HT-29 (cell line): ENCODE data around the gene MCCD1. TPM values are rescaled to one million over a fixed set of nuclear protein-coding genes. Genes with fewer than 3 reads are reported as not detected.

Experiments used
- DNase-seq: peaks from one replicate; pipeline ENCODE4 v3.0.0-alpha.2; 2015; ENCODE audit warnings: low spot score
- total RNA-seq: library from RNA; depleted of rRNA; stranded (reverse); fragments of >200 nt; shearing (Covaris generic); gene quantifications from 2 replicates; pipeline ENCODE4 v1.2.3, GENCODE V29; 2014

Gene MCCD1
- total RNA-seq, 1 experiment from 2014 or later, result not detected

GRCh38 chr6:31510007-31510406, 18.8 kb upstream of the MCCD1 start:
- no peak for DNase-seq

DNA sequence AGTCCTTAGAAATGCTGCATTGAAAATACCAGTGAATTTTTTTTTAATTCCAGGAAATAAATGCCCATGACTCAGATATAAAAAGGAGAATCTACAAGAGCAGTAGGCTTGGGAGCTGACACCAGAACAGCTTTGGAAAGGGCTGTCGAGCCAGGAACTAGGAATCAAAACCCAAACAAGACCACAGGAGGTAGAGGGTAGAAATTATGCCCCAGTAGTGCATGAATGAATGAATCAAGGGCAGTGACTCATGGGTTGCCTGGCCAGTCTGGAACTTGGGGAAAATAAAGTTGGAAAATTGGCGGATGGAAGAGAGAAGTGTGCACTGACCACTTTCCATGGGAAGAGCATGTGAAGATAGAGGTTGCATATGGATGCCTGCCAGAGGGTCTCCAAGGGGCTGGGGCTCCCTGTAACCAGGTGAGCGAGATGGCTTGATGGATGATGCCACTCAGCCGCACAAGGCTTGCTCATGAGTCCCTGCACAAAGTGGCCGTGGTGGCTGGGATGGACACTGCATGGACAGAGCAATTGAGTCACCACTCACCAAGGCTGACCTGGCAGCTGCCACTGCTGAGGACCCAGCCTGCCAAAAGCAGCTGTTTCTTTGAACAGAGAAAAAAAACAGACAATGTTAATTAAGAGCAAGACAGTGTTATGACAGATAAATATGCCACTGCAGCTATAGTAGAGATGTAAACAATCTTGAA, 15.2 kb upstream of the MCCD1 start:
- no peak for DNase-seq

DNA sequence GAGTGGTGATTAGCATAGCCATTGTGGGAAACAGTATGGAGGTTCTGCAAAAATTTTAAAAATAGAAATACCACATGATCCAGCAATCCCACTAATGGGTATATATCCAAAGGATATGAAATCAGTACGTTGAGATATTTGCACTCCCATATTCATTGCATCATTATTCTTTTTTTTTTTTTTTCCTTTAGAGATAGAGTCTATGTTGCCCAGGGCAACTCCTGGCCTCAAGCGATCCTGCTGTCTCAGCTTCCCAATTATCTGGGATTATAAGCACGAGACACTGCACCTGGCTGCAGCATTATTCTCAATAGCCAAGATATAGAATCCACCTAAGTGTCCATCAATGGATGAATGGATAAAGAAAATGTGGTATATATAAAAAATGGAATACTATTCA, 6.9 kb upstream of the MCCD1 start:
- DNase-seq, result no peak

- DNase-seq, result no peak
Observed at GRCh38 chr6:31525553-31525931, 3.2 kb upstream of the MCCD1 start.

GRCh38 chr6:31525932-31526591, 2.7 kb upstream of the MCCD1 start:
- DNase-seq, result no peak

GRCh38 chr6:31528307-31528777, 420 bp upstream of the MCCD1 start:
- no peak for DNase-seq

DNA sequence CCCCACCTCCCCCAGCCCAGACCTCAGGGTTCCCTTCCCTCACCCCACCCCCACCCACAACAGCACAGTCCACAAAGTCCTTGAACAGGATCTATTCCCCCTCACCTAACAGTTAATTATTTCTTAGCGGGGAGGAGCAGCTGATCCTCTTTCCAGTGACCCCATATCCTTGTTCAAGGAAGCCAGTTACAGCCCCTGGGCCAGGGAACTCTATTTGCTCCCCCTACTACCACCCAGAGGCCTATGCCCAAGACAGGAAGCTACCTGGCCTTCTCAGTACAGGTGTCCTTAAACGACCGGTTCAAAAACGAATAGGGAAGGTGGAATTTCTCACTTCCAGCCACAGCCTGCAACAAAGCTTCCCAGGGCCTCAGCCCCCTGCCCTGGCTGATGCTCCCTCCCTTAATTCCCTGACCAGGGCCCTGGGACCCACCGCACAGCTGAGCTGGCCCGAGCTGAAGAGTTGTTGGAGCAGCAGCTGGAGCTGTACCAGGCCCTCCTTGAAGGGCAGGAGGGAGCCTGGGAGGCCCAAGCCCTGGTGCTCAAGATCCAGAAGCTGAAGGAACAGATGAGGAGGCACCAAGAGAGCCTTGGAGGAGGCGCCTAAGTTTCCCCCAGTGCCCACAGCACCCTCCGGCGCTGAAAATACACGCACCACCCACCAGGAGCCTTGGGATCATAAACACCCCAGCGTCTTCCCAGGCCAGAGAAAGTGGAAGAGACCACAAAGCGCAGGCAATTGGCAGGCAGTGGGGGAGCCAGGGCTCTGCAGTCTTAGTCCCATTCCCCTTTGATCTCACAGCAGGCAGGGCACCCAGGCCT, 778 bp downstream of the MCCD1 start:
- DNase-seq, result no peak

- no peak for DNase-seq
Observed at GRCh38 chr6:31530659-31531058, 1.9 kb downstream of the MCCD1 start.

DNA sequence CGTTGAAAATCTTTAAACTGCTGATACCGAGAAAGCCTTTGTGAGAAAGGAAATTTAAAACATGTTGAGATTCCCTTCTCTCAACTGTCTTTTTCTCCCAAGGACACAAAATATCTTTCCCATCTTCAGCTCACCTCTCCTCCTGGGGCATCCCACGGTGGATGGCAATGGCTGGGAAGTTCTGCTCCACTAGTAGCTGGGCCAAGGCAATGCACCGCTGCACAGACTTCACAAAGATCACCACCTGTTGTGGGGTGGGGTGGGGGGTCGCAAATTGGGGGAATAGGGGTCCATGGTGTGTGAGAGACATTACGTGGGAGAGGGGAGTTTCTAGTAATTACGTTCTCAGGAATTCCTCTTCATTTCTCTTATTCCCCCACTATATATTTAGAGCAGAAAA, 2.4 kb downstream of the MCCD1 start:
- no peak for DNase-seq

GRCh38 chr6:31531771-31532643, 3.2 kb downstream of the MCCD1 start:
- no peak for DNase-seq

DNA sequence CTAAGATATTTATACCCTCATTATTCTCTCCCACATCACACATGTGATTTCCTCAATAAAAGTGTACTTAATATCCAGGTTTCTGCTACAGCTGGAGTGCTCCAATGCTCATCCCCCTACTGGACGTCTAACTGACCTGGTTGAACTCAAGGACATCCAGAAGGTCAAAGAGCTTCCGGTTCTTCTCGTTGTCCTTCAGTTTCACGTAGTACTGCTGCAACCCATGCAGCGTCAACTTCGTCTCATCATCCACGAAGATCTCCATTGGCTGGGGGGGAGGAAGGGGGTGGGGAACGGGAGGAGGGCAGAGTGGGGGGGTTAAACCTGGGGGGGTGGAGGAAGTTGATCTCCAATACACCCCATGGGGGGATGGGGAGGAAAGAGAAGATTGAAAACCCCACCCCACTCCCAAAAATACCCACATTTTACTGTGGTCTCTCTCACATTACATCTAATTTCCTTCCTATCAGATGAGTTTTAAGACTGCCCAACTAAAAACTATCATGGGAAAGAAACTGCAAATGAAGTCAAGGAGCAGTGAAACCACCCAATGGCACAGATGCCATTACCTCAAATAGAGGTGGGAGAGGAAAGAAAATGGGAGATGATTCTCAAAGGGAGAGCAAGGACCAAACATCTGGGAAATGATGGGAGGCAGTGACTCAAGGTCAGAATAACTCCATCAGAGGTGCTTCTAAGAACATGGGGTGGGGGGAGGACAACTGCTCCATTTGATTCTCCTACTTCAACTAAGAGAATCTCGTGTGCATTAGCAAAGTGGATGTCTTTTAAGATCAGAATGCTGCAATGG, 4.1 kb downstream of the MCCD1 start:
- DNase-seq, result no peak

GRCh38 chr6:31533455-31533841, 4.7 kb downstream of the MCCD1 start:
- DNase-seq, result no peak

DNA sequence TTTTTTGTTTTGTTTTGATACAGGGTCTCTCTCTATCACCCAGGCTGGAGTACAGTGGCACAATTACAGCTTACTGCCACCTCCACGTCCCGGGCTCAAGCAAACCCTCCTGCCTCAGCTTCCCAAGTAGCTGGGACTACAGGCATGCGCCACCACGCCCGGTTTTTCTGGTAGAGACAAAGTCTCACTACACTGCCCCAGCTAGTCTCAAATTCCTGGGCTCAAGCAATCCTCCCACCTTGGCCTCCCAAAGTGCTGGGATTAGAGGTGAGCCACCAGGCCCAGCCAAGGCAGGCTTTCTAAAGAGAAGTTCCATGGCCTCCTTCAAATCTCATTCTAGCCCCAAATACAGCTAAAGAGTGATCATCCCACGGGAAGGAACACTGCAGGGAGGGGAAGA, 5.2 kb downstream of the MCCD1 start:
- DNase-seq, result no peak

DNA sequence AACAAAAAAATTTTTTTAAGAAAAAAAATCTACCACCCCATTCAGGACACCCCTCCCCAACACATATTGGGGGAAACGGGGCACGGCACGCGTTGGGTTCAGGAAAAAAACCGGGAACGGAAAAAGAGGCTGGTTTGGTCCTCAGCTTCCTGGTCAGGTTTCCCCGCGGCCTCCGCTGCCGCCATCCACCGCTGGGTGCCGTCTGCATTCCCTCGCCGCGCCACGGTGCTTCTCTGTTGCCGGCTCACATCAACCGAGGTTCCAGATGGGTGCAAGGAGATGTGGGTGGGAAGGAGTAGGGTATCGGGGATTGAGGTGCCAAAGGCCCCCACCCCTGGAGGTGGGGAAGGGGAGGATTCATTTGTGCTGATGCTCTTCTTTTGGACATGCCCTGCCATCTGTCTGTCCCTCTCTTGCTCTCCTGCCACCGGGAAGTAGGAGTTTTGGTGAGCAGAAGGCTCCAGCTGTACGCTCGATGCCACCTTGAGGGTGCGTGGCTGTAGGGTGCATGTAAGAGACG, 5.8 kb downstream of the MCCD1 start:
- DNase-seq, result no peak

- DNase-seq, result no peak
Observed at GRCh38 chr6:31535538-31536324, 7.0 kb downstream of the MCCD1 start.

- DNase-seq, result no peak
Observed at GRCh38 chr6:31538805-31539400, 10.1 kb downstream of the MCCD1 start.

DNA sequence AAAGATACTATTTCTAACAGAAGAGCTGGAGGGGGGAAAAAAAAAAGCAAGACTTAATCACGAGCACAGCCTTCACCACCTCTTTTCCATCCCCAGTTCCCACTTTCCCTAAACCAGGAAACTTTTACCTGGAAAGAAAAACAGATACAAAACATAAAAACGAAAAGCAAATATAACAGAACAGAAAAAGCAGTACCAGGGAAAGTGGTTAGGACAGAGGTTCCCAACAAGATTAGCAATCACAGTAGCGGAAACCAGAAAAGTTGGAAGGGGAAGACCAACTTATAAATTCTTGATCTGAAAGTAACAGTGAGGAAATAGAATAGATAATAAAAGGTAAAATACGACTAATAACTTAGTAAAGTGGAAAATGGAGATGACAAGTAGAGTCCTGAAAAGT, 11.9 kb downstream of the MCCD1 start:
- DNase-seq, result no peak

DNA sequence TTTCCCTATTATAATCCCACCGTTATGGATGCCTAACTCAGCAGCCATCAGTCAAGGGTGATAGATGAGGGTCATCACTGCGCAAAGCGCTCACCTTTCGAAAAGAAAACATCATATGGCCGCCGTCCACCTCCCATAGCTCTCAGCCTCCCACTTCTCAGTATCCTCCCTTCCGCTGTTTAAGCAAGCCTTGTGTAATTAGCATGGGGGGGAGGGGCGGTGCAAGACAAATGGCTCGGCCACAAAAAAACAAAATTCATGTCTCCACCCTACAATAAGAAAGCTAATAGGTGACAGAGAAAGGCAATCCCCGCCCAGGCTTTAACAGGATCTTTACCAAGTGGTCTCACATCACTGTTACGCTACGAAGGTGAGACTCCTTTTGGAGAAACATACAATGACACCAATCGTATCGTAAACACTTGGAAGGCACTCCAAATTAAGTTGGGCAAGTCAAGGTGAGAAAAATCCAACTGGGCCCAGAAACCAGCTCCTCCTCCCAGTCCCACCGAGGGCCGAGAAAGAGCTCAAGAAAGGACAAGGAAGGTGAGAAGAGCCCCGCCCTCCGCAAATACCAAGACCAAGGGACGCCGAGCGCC, 12.4 kb downstream of the MCCD1 start:
- no peak for DNase-seq
